ENCODE measurements around the gene SLC35D1.

GRCh38 chr1:66998972-66999371, 55.0 kb downstream of the SLC35D1 start:
- no peak for TF ChIP-seq CTCF (IDR thresholded peaks at IDR 0.05)
- TF ChIP-seq POLR2A (IDR thresholded peaks at IDR 0.05) = no peak
- no peak for TF ChIP-seq POLR2AphosphoS5 (IDR thresholded peaks at IDR 0.05)

Data from gastroesophageal sphincter (tissue), 3 donors.